DND-41 (cell line): ENCODE measurements around the gene TMEM217.

Source experiments
- ATAC-seq: fragments of 200-7000 bp; cut with Tn5 transposase; 3 replicates; pipeline ENCODE4 v1.9.1; 2021; ENCODE audit warnings: low read depth; ENCODE audit not compliant: insufficient read depth
- DNase-seq: peaks from one replicate; pipeline ENCODE4 v3.0.0-alpha.2; 2020
- H2AFZ ChIP-seq: 2 replicates; pipeline ENCODE4 v1.6.0; 2012; ENCODE audit warnings: low read depth, low read length
- H3K27ac ChIP-seq: 2 replicates; pipeline ENCODE4 v1.5.1; 2012; ENCODE audit warnings: low read length, inconsistent platforms
- H3K27me3 ChIP-seq: fragments of 200-600 bp; sonication (generic); 2 replicates; pipeline ENCODE4 v1.6.0; 2012; ENCODE audit warnings: low read length, mild to moderate bottlenecking, inconsistent platforms; ENCODE audit not compliant: insufficient read depth, poor library complexity
- H3K36me3 ChIP-seq: 2 replicates; pipeline ENCODE4 v1.5.1; 2012; ENCODE audit warnings: low read length, inconsistent platforms; ENCODE audit not compliant: insufficient read depth
- H3K4me1 ChIP-seq: 2 replicates; pipeline ENCODE4 v1.5.1; 2012; ENCODE audit warnings: mild to moderate bottlenecking, low read length; ENCODE audit not compliant: insufficient read depth
- H3K4me2 ChIP-seq: 2 replicates; pipeline ENCODE4 v1.6.0; 2012; ENCODE audit warnings: mild to moderate bottlenecking, moderate library complexity, low read length, inconsistent platforms; ENCODE audit not compliant: insufficient read depth
- H3K4me3 ChIP-seq, 2 experiments: fragments of 200-600 bp in 1 of 2; shearing (Covaris generic) in 1 of 2; 2 replicates each; pipeline ENCODE4 v1.5.1; 2012 to 2016; ENCODE audit warnings: inconsistent platforms in 2 of 2, low read length in 2 of 2, mild to moderate bottlenecking in 2 of 2, low read depth in 1 of 2, moderate library complexity in 1 of 2
- H3K79me2 ChIP-seq: 2 replicates; pipeline ENCODE4 v1.6.0; 2012; ENCODE audit warnings: low read length, inconsistent platforms; ENCODE audit not compliant: insufficient read depth
- H3K9ac ChIP-seq: 2 replicates; pipeline ENCODE4 v1.6.0; 2012; ENCODE audit warnings: low read depth, mild to moderate bottlenecking, inconsistent platforms, low read length, moderate library complexity
- H3K9me3 ChIP-seq: 2 replicates; pipeline ENCODE4 v1.5.1; 2012; ENCODE audit warnings: low read length, moderate library complexity, mild to moderate bottlenecking, inconsistent platforms; ENCODE audit not compliant: insufficient read depth, severe bottlenecking
- H4K20me1 ChIP-seq: 2 replicates; pipeline ENCODE4 v1.6.0; 2012; ENCODE audit warnings: low read length; ENCODE audit not compliant: insufficient read depth
- CTCF ChIP-seq: IDR thresholded peaks from 2 replicates; pipeline ENCODE4 v1.5.1; 2012; ENCODE audit warnings: borderline replicate concordance, low read length, moderate library complexity, mild to moderate bottlenecking; ENCODE audit not compliant: poor library complexity, severe bottlenecking; ENCODE audit errors: extremely low read depth
- EZH2 ChIP-seq: IDR thresholded peaks from 3 replicates; pipeline ENCODE4 v1.6.1; 2012; ENCODE audit warnings: borderline replicate concordance, low read depth, mild to moderate bottlenecking, moderate library complexity, low read length, inconsistent platforms; ENCODE audit not compliant: severe bottlenecking

The TMEM217 gene

GRCh38 chr6:37221585-37222124 is 36.3 kb downstream of the TMEM217 start:
- no peak overlapping the region for H3K9ac ChIP-seq
- H3K9me3 ChIP-seq: no peaks in the 10 kb centered on the region
- no peak for TF ChIP-seq EZH2
- TF ChIP-seq CTCF: no peak
- H3K4me3 ChIP-seq: no peak overlapping the region
- peaks cover 2% of the 10 kb centered on the region; the same call in 1 of the 2 replicates for H3K36me3 ChIP-seq
- no peaks in the 10 kb centered on the region for H3K79me2 ChIP-seq
- peaks cover 20% of the 10 kb centered on the region for H3K4me1 ChIP-seq
- DNase-seq (no peak), ATAC-seq (no peak)
- H3K4me2 ChIP-seq: no peak overlapping the region
- no peak overlapping the region for H2AFZ ChIP-seq
- H4K20me1 ChIP-seq: no peaks in the 10 kb centered on the region
- H3K27ac ChIP-seq: peak overlapping the region; percentile 61
- no peaks in the 10 kb centered on the region for H3K27me3 ChIP-seq

GRCh38 chr6:37218511-37218910 is 39.4 kb downstream of the TMEM217 start:
- Histone ChIP-seq H3K9ac (no peak overlapping the region), H3K4me1 (peaks cover 19% of the 10 kb centered on the region), H4K20me1 (no peaks in the 10 kb centered on the region), H3K4me3 (no peak overlapping the region), H3K4me2 (no peak overlapping the region), H3K9me3 (no peaks in the 10 kb centered on the region), H3K79me2 (no peaks in the 10 kb centered on the region), H3K27ac (no peak overlapping the region), H3K36me3 (peaks cover 2% of the 10 kb centered on the region; the same call in 1 of the 2 replicates), H2AFZ (no peak overlapping the region), H3K27me3 (no peaks in the 10 kb centered on the region)
- ATAC-seq (no peak), DNase-seq (no peak)
- TF ChIP-seq EZH2: no peak

GRCh38 chr6:37218061-37218460 is 39.9 kb downstream of the TMEM217 start:
- ATAC-seq (no peak), DNase-seq (no peak)
- no peak overlapping the region for H3K9ac ChIP-seq
- H3K27ac ChIP-seq: no peak overlapping the region
- H3K9me3 ChIP-seq: no peaks in the 10 kb centered on the region
- TF ChIP-seq EZH2: no peak
- no peak for TF ChIP-seq CTCF
- H2AFZ ChIP-seq: no peak overlapping the region
- H3K4me2 ChIP-seq: no peak overlapping the region
- H3K4me3 ChIP-seq: no peak overlapping the region
- no peaks in the 10 kb centered on the region for H4K20me1 ChIP-seq
- H3K27me3 ChIP-seq: no peaks in the 10 kb centered on the region
- peaks cover 2% of the 10 kb centered on the region; the same call in 1 of the 2 replicates for H3K36me3 ChIP-seq
- H3K79me2 ChIP-seq: no peaks in the 10 kb centered on the region
- peaks cover 15% of the 10 kb centered on the region for H3K4me1 ChIP-seq

- ATAC-seq (no peak), DNase-seq (no peak)
- H3K27me3 ChIP-seq: no peaks in the 10 kb centered on the region
Observed at GRCh38 chr6:37212268-37212667, 45.7 kb downstream of the TMEM217 start.

More at GRCh38 chr6:37212268-37212667, 45.7 kb downstream of the TMEM217 start:
- H3K4me1 ChIP-seq: peaks cover 37% of the 10 kb centered on the region
- no peak for TF ChIP-seq CTCF
- no peak for TF ChIP-seq EZH2
- no peaks in the 10 kb centered on the region for H3K79me2 ChIP-seq
- H3K9ac ChIP-seq: no peak overlapping the region
- peak overlapping the region; percentile 51; the same call in 1 of the 2 replicates for H3K27ac ChIP-seq
- H4K20me1 ChIP-seq: no peaks in the 10 kb centered on the region
- H3K4me3 ChIP-seq: no peak overlapping the region
- no peak overlapping the region for H2AFZ ChIP-seq
- no peaks in the 10 kb centered on the region for H3K9me3 ChIP-seq
- no peaks in the 10 kb centered on the region for H3K36me3 ChIP-seq
- H3K4me2 ChIP-seq: no peak overlapping the region
